AG04450 (cell line): ENCODE data around the gene SLC8A3. TPM values are rescaled to one million over a fixed set of nuclear protein-coding genes. Genes with fewer than 3 reads are reported as not detected.

Experiments
- CTCF ChIA-PET: fragments of 300-600, 350-600 bp; formaldehyde crosslinking; extraction: SDS; loops from one replicate; lab custom pipeline; 2022; ENCODE audit warnings: antibody characterized with exemption, inconsistent platforms; lab: Charles Lee
- POLR2A ChIA-PET: fragments of 350-600 bp; formaldehyde crosslinking; extraction: SDS; loops from one replicate; lab custom pipeline; 2021; ENCODE audit warnings: antibody characterized with exemption, inconsistent platforms; lab: Yijun Ruan, JAX
- DNase-seq: peaks from one replicate; pipeline ENCODE4 v3.0.0-alpha.2; 2011; ENCODE audit warnings: low read depth, low spot score
- H3K27ac ChIP-seq: one replicate; pipeline ENCODE4 v1.5.1; 2012; ENCODE audit warnings: low read depth, low read length, control low read depth
- H3K27me3 ChIP-seq: one replicate; pipeline ENCODE4 v1.6.0; 2012; ENCODE audit warnings: low read length; ENCODE audit not compliant: control insufficient read depth, insufficient read depth
- H3K4me3 ChIP-seq: 2 replicates; pipeline ENCODE4 v1.5.1; 2011; ENCODE audit warnings: mild to moderate bottlenecking, low read depth, low read length, control low read depth
- H3K9me3 ChIP-seq: 2 replicates; pipeline ENCODE4 v1.5.1; 2012; ENCODE audit warnings: low read length; ENCODE audit not compliant: control insufficient read depth, insufficient read depth
- polyA plus RNA-seq: library from polyadenylated mRNA; depleted of rRNA; stranded (reverse); fragments of >200 nt; gene quantifications from 2 replicates; pipeline ENCODE4 v1.2.3, GENCODE V29; 2011
- TF ChIP-seq, protein P1 (sequence below): IDR thresholded peaks from 2 replicates; pipeline ENCODE4 v1.5.1; 2011; ENCODE audit warnings: low read depth, low read length, control low read depth, inconsistent platforms

SLC8A3 gene
- polyA plus RNA-seq, 1 experiment, result not detected

DNA sequence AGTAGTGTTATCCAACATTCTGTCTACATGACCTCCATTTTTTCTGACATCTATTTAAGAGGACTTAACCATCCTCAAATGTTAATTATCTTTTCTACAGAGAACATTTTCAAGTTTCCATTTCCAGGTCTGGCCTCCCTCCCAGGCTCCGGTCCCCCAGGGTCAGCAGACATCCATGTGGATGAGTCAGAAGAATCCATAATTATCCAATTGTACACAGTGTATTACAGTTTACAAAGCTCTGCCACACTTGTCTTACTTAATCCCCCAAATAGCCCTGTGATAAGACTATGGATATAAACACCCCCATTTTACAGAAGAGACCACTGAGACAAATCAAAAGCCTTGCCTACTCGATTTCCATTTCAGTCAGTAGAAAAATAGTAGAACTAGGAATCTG lies 65.0 kb downstream of the SLC8A3 start:
- TF ChIP-seq, protein P1, sequence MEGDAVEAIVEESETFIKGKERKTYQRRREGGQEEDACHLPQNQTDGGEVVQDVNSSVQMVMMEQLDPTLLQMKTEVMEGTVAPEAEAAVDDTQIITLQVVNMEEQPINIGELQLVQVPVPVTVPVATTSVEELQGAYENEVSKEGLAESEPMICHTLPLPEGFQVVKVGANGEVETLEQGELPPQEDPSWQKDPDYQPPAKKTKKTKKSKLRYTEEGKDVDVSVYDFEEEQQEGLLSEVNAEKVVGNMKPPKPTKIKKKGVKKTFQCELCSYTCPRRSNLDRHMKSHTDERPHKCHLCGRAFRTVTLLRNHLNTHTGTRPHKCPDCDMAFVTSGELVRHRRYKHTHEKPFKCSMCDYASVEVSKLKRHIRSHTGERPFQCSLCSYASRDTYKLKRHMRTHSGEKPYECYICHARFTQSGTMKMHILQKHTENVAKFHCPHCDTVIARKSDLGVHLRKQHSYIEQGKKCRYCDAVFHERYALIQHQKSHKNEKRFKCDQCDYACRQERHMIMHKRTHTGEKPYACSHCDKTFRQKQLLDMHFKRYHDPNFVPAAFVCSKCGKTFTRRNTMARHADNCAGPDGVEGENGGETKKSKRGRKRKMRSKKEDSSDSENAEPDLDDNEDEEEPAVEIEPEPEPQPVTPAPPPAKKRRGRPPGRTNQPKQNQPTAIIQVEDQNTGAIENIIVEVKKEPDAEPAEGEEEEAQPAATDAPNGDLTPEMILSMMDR, result no peak
- POLR2A ChIA-PET, result no interaction called here
- CTCF ChIA-PET, result no interaction called here
- no peaks in the 10 kb centered on the region for H3K9me3 ChIP-seq
- DNase-seq, result no peak
- no peak overlapping the region for H3K4me3 ChIP-seq
- no peak overlapping the region for H3K27ac ChIP-seq
- H3K27me3 ChIP-seq, result no peaks in the 10 kb centered on the region

DNA sequence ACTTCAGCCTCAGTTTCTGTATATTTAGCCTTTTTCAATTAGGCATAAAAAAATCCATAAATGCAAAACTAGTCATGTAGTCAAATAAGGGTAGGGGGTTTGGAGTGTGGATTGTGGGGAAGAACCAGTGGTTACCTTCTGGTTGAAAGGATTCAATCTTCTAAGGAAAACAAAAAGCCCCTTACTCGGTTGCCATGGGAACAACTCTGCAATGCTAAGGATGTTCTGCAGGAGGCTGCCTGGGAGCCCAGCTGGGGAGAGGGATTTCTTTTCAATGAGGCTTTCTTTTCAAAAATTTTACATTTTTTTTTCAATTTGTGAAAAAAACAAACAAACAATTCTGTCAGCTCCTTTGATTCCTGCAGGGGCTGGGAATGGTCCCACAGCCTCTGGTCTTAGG lies 67.2 kb downstream of the SLC8A3 start:
- TF ChIP-seq, protein P1, result no peak
- Histone ChIP-seq H3K27ac (no peak overlapping the region), H3K4me3 (no peak overlapping the region), H3K27me3 (no peaks in the 10 kb centered on the region), H3K9me3 (no peaks in the 10 kb centered on the region)
- CTCF ChIA-PET, result no interaction called here
- no peak for DNase-seq
- POLR2A ChIA-PET, result no interaction called here

DNA sequence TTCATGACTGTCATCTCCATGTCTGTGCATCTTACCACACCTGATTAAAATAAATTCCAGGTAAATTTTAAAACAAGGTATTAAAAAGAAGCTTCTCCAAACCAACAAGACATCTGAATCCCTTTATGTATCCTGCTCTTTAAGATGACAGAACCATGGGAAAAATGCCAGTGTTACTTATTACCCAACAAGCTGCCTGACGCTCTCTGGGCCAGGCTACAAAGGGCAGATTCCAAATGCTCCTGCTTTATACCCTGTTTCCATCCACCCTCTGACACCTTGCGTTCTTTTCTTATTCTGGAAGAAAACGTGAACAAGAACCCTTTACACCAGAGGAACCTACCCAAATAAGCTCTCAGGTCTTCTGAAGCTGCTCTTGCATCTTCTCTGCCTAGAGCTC lies 70.7 kb downstream of the SLC8A3 start:
- POLR2A ChIA-PET, result no interaction called here
- Histone ChIP-seq H3K27me3 (no peaks in the 10 kb centered on the region), H3K27ac (no peak overlapping the region), H3K4me3 (no peak overlapping the region), H3K9me3 (no peaks in the 10 kb centered on the region)
- CTCF ChIA-PET, result no interaction called here
- no peak for DNase-seq
- TF ChIP-seq, protein P1, result no peak

DNA sequence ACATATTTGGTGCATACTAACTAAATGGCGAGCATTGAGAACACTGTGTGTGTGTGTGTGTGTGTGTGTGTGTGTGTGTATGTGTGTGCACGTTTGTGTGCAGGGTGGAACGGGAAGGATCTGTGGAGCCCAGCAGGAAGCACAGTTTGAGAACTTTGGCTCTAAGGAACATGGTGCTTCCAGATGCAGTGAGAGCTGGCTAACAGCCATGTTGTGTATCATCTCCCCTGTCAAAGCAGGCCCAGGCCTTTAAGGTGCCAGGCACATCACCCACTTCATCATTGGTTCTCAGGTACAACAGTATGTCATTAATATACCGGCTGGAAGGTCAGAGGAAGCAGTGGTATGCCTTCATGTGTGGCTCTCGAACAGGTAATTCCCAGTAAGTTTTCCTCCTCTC lies 72.5 kb downstream of the SLC8A3 start:
- TF ChIP-seq, protein P1, result no peak
- H3K4me3 ChIP-seq, result no peak overlapping the region
- no peaks in the 10 kb centered on the region for H3K9me3 ChIP-seq
- no peak for DNase-seq
- no peaks in the 10 kb centered on the region for H3K27me3 ChIP-seq
- H3K27ac ChIP-seq, result no peak overlapping the region
- ChIA-PET POLR2A (no interaction called here), CTCF (no interaction called here)

DNA sequence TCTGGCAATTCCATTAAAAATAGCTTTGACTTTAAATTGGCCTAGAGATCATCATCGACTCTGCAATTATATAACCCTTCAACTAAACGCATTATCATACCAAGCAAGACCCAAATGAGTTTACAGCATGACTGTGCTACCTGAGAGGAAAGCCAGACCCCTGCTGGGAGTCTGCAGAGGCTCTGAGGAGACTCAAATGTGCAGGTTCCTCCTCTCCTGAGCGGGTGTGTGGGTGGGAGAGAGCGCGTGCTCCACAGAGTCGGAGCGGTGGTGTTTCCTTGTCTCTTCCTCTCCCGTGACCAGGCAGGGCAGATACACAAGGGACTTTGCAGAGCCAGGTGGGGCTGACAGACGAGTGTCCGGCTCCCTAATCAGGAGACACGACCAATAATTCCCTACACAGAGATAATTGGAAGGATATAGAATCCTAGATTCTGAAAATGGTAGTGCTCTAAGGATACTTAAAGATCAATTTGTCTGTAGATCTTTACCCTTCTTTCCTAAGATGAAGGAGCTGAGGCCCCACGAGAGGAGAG lies 74.1 kb downstream of the SLC8A3 start:
- ChIA-PET CTCF (no interaction called here), POLR2A (no interaction called here)
- TF ChIP-seq, protein P1, result no peak
- no peaks in the 10 kb centered on the region for H3K27me3 ChIP-seq
- no peak for DNase-seq
- no peak overlapping the region for H3K27ac ChIP-seq
- no peak overlapping the region for H3K4me3 ChIP-seq
- H3K9me3 ChIP-seq, result no peaks in the 10 kb centered on the region
